HAP-1 (cell line): ENCODE results near the gene PEAK1.

Experiments
- DNase-seq, 2 experiments: peaks; one replicate each; pipeline ENCODE4 v3.0.0-alpha.2; 2016 to 2020; ENCODE audit warnings: low spot score in 2 of 2
- H3K27me3 ChIP-seq: fragments of 250-450 bp; sonication (Bioruptor Pico); 2 replicates; pipeline ENCODE4 v1.5.1; 2020; ENCODE audit warnings: low read depth, mild to moderate bottlenecking, moderate library complexity
- H3K36me3 ChIP-seq: fragments of 250-450 bp; sonication (Bioruptor Pico); replicated peaks from 2 replicates; pipeline ENCODE4 v1.5.1; 2020; ENCODE audit warnings: mild to moderate bottlenecking
- H3K4me1 ChIP-seq: fragments of 250-450 bp; sonication (Bioruptor Pico); 2 replicates; pipeline ENCODE4 v1.5.1; 2020; ENCODE audit warnings: mild to moderate bottlenecking
- H3K4me3 ChIP-seq: fragments of 250-450 bp; sonication (Bioruptor Pico); 2 replicates; pipeline ENCODE4 v1.5.1; 2020; ENCODE audit warnings: mild to moderate bottlenecking, moderate library complexity
- H3K9me3 ChIP-seq: fragments of 250-450 bp; sonication (Bioruptor Pico); 2 replicates; pipeline ENCODE4 v1.5.1; 2020; ENCODE audit warnings: mild to moderate bottlenecking, moderate library complexity
- in situ Hi-C: fragments of 300-500 bp; cut with MboI; formaldehyde crosslinking; loops from 3 replicates; pipeline ENCODE4 v1.14.3; 2020; ENCODE audit warnings: low sequenced_read_pairs, inconsistent platforms, mixed read lengths

PEAK1 gene

GRCh38 chr15:77312523-77312922 is 107.4 kb downstream of the PEAK1 start:
- DNase-seq = no peak
- H3K4me3 ChIP-seq = no peak overlapping the region
- in situ Hi-C loops = no loop called here

DNA sequence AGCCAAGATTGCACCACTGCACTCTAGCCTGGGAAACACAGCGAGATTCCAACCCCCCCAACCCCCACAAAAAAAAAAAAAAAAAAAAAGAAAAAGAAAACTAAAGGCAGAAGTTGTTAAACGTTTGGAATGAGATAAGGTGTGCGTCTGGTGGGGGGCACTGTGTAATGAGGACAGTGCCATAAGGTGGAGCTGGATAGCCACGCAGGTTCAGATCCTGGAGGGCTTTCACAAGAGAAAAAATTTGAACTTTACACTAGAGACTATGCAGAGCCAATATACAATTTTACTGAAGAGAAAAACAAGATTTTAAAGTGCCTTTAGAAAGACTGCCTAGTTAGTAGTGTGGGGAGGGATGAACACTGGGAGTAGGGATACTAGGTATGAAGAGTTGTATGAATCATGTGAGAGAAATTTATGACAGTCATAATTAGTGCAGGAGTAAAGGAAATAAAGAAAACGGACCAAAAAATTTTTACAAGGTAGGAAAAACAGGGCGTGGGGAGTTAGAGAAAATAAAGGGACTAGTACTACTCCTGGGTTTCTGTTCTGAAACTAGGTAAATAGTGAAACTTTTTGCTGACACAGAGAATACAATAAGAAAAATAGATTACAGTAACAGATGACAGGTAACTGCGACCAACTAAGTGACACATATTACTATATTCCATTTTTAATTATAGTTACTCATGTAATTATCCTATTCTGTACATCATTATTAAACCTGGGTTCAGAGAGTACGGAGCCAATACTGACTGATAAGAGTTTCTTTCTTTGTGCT is 108.1 kb downstream of the PEAK1 start:
- Histone ChIP-seq H3K4me1 (peaks cover 6% of the 10 kb centered on the region; the same call in 1 of the 2 replicates), H3K36me3 (no peaks in the 10 kb centered on the region), H3K4me3 (no peak overlapping the region), H3K9me3 (no peaks in the 10 kb centered on the region), H3K27me3 (no peaks in the 10 kb centered on the region)
- DNase-seq = no peak
- in situ Hi-C loops = no loop called here

More at GRCh38 chr15:77312523-77312922, 107.4 kb downstream of the PEAK1 start:
- Histone ChIP-seq H3K9me3 (no peaks in the 10 kb centered on the region), H3K36me3 (no peaks in the 10 kb centered on the region), H3K27me3 (no peaks in the 10 kb centered on the region), H3K4me1 (peaks cover 2% of the 10 kb centered on the region; the same call in 1 of the 2 replicates)

DNA sequence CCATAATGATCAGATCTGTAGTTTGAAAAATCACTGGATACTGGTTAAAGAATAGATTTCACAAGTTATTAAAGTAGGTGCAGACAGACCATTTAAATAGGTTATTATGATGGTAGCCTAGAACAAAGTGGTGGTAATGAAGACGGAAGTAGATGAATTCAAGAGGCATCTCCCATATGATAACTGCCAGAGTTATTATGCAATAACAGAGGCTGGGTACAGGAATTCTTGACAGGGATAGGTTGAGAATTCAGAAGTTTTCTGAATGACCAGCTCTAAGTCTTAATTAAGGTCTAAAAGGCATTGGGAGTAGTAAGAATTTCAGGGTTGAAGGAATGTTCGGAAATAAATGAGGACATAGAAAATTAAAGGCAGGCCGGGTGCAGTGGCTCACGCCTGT is 108.9 kb downstream of the PEAK1 start:
- Histone ChIP-seq H3K36me3 (no peaks in the 10 kb centered on the region), H3K4me1 (peaks cover 14% of the 10 kb centered on the region), H3K4me3 (no peak overlapping the region), H3K9me3 (no peaks in the 10 kb centered on the region), H3K27me3 (no peaks in the 10 kb centered on the region)
- in situ Hi-C loops = no loop called here
- DNase-seq = no peak

GRCh38 chr15:77309392-77309791 is 110.5 kb downstream of the PEAK1 start:
- in situ Hi-C loops = no loop called here
- H3K36me3 ChIP-seq = no peaks in the 10 kb centered on the region
- H3K9me3 ChIP-seq = no peaks in the 10 kb centered on the region
- no peaks in the 10 kb centered on the region for H3K27me3 ChIP-seq
- no peak overlapping the region for H3K4me3 ChIP-seq
- peaks cover 22% of the 10 kb centered on the region for H3K4me1 ChIP-seq
- no peak for DNase-seq

DNA sequence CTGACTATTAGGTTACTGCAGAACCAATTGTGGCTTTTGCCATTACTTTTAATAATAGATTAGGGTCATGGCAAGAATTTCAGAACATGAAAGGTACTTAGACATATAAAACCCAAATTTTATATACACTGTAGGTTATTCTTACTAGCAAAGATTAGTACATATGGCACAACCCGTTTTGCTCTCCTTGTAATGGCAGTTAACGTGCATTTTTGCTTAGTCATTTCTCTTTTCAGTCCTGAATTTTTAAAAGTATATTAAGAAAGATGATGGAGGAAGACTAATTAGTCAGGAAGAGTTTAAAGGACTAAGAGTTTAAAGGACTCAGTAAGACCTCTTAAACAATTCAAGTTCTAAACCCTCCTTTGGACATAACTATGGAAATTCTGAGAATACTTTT is 114.0 kb downstream of the PEAK1 start:
- in situ Hi-C loops = no loop called here
- no peaks in the 10 kb centered on the region for H3K27me3 ChIP-seq
- no peak for DNase-seq
- peaks cover 22% of the 10 kb centered on the region for H3K4me1 ChIP-seq
- no peaks in the 10 kb centered on the region for H3K9me3 ChIP-seq
- H3K36me3 ChIP-seq = no peaks in the 10 kb centered on the region
- no peak overlapping the region for H3K4me3 ChIP-seq

DNA sequence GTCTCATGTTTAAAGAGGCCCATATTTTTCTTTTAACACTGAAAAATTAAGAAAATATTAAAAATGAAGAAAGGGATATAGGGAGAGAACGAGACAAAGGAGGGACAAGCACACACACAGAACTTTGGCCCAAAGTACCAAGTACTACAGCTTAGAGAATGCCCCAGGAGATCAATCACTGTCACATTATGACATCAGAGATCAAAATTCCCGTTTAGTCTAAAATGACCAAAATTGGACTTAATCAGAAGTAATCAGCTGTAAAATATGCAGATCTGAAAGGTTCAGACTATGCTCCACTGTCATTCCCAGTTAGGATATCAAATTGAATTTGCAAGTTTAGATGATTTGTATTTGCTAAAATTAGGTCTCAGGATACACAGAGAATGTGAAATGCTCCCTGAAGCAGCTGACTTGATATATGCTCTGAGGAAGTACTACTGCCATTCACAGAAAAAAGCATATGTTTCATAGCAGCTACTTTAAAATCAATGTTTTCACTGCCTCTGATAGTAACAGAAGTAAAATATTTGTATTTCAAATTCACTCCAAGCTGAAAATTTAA is 123.0 kb downstream of the PEAK1 start:
- Histone ChIP-seq H3K4me3 (no peak overlapping the region), H3K9me3 (no peaks in the 10 kb centered on the region), H3K27me3 (no peaks in the 10 kb centered on the region), H3K36me3 (no peaks in the 10 kb centered on the region), H3K4me1 (no peaks in the 10 kb centered on the region)
- DNase-seq = no peak
- in situ Hi-C loops = no loop called here

GRCh38 chr15:77295446-77295845 is 124.5 kb downstream of the PEAK1 start:
- DNase-seq = no peak
- in situ Hi-C loops = no loop called here
- H3K4me1 ChIP-seq = no peaks in the 10 kb centered on the region
- H3K36me3 ChIP-seq = no peaks in the 10 kb centered on the region
- H3K27me3 ChIP-seq = no peaks in the 10 kb centered on the region
- no peak overlapping the region for H3K4me3 ChIP-seq
- no peaks in the 10 kb centered on the region for H3K9me3 ChIP-seq

DNA sequence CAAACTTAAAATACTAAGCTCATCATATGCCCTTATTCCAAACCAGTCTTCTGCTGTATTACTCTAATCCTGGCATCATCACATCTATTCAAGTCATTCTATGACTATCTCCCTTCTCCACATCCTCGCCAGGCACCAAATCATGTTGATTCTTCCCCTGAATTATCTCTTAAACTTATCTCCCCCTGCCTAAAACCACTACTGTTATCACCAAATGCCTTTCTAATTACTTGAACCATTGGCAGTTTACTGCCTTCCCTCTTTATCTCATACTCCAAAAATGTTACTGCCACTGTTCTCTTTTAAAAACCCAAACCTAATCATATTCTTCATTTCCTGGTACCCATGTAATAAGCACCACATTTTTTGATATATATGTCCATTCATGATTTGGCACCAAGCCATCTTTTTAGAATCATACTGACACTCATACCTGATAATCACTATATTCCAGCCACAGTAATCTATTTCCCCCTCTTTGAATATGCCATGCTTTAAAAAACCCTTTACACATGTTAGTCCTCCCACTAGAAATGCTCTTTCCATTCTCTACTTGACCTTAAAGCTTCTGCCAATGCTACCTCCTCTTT is 126.8 kb downstream of the PEAK1 start:
- no peaks in the 10 kb centered on the region for H3K27me3 ChIP-seq
- no peak overlapping the region for H3K4me3 ChIP-seq
- no peaks in the 10 kb centered on the region for H3K36me3 ChIP-seq
- in situ Hi-C loops = no loop called here
- DNase-seq = no peak
- no peaks in the 10 kb centered on the region for H3K9me3 ChIP-seq
- H3K4me1 ChIP-seq = no peaks in the 10 kb centered on the region

GRCh38 chr15:77291107-77291506 is 128.8 kb downstream of the PEAK1 start:
- Histone ChIP-seq H3K9me3 (no peaks in the 10 kb centered on the region), H3K36me3 (no peaks in the 10 kb centered on the region), H3K27me3 (no peaks in the 10 kb centered on the region), H3K4me3 (no peak overlapping the region), H3K4me1 (no peaks in the 10 kb centered on the region)
- in situ Hi-C loops = no loop called here
- DNase-seq = no peak

- H3K4me3 ChIP-seq = no peak overlapping the region
- in situ Hi-C loops = no loop called here
- H3K27me3 ChIP-seq = no peaks in the 10 kb centered on the region
- H3K9me3 ChIP-seq = no peaks in the 10 kb centered on the region
- H3K36me3 ChIP-seq = 0 out of 2 replicates have a peak, but pooled peaks cover 3% of the 10 kb centered on the region
- DNase-seq = no peak
- H3K4me1 ChIP-seq = peaks cover 10% of the 10 kb centered on the region; the same call in 1 of the 2 replicates
Observed at GRCh38 chr15:77287385-77287784, 132.5 kb downstream of the PEAK1 start.

DNA sequence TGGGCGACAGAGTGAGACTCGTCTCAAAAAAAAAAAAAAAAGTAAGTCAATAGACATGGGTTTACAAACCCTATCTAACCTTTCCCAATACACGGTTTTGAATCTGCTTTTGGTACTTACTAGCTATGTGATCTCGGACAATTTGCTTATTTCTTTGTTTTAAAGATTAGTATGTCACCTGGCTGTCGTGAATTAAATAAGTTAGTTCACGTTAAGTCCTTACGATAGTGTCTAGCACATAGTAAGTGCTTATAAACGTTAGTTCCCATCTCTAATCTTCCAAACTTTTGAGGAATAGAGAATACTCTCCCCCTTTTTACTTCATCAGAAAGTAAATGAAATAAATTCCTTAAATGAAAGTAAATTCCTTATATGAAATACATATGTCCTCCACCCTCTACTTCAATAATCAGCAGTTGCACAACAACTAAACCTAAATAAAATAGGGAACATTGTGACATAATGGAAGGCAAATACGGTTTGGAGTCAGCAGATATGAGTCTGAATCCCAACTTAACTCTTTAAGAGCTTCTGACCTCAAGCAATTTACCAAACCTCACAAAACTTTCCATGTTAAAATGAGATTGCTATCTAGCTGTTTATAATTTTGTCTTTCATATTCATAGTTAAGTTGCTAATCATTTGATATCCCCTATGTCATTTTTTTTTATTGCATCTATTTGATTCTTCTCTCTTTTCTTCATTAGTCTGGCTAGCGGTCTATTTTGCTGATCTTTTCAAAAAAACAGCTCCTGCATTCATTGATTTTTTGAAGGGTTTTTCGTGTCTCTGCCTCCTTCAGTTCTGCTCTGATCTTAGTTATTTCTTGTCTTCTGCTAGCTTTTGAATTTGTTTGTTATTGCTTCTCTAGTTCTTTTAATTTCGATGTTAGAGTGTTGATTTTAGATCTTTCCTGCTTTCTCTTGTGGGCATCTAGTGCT is 134.6 kb downstream of the PEAK1 start:
- H3K4me1 ChIP-seq = peaks cover 15% of the 10 kb centered on the region
- in situ Hi-C loops = no loop called here
- H3K4me3 ChIP-seq = no peak overlapping the region
- H3K36me3 ChIP-seq = 0 out of 2 replicates have a peak, but pooled peaks cover 3% of the 10 kb centered on the region
- no peak for DNase-seq
- no peaks in the 10 kb centered on the region for H3K27me3 ChIP-seq
- H3K9me3 ChIP-seq = no peaks in the 10 kb centered on the region

GRCh38 chr15:77282333-77282732 is 137.6 kb downstream of the PEAK1 start:
- peak; percentile 63 to 76 for DNase-seq
- Histone ChIP-seq H3K27me3 (no peaks in the 10 kb centered on the region), H3K36me3 (0 out of 2 replicates have a peak, but pooled peaks cover 3% of the 10 kb centered on the region), H3K4me1 (peaks cover 15% of the 10 kb centered on the region), H3K9me3 (no peaks in the 10 kb centered on the region), H3K4me3 (no peak overlapping the region)
- in situ Hi-C loops = no loop called here

- Histone ChIP-seq H3K36me3 (no peaks in the 10 kb centered on the region), H3K4me1 (peaks cover 1% of the 10 kb centered on the region), H3K9me3 (no peaks in the 10 kb centered on the region), H3K27me3 (no peaks in the 10 kb centered on the region), H3K4me3 (no peak overlapping the region)
- DNase-seq = no peak
- in situ Hi-C loops = no loop called here
Observed at GRCh38 chr15:77276943-77277342, 143.0 kb downstream of the PEAK1 start.
